DND-41 (cell line): ENCODE results near the gene GPR21.

Experiments
- ATAC-seq: fragments of 200-7000 bp; cut with Tn5 transposase; 3 replicates; pipeline ENCODE4 v1.9.1; 2021; ENCODE audit warnings: low read depth; ENCODE audit not compliant: insufficient read depth
- DNase-seq: peaks from one replicate; pipeline ENCODE4 v3.0.0-alpha.2; 2020
- H2AFZ ChIP-seq: 2 replicates; pipeline ENCODE4 v1.6.0; 2012; ENCODE audit warnings: low read depth, low read length
- H3K27ac ChIP-seq: 2 replicates; pipeline ENCODE4 v1.5.1; 2012; ENCODE audit warnings: low read length, inconsistent platforms
- H3K27me3 ChIP-seq: fragments of 200-600 bp; sonication (generic); 2 replicates; pipeline ENCODE4 v1.6.0; 2012; ENCODE audit warnings: low read length, mild to moderate bottlenecking, inconsistent platforms; ENCODE audit not compliant: insufficient read depth, poor library complexity
- H3K36me3 ChIP-seq: 2 replicates; pipeline ENCODE4 v1.5.1; 2012; ENCODE audit warnings: low read length, inconsistent platforms; ENCODE audit not compliant: insufficient read depth
- H3K4me1 ChIP-seq: 2 replicates; pipeline ENCODE4 v1.5.1; 2012; ENCODE audit warnings: mild to moderate bottlenecking, low read length; ENCODE audit not compliant: insufficient read depth
- H3K4me2 ChIP-seq: 2 replicates; pipeline ENCODE4 v1.6.0; 2012; ENCODE audit warnings: mild to moderate bottlenecking, moderate library complexity, low read length, inconsistent platforms; ENCODE audit not compliant: insufficient read depth
- H3K4me3 ChIP-seq, 2 experiments: fragments of 200-600 bp in 1 of 2; shearing (Covaris generic) in 1 of 2; 2 replicates each; pipeline ENCODE4 v1.5.1; 2012 to 2016; ENCODE audit warnings: inconsistent platforms in 2 of 2, low read length in 2 of 2, mild to moderate bottlenecking in 2 of 2, low read depth in 1 of 2, moderate library complexity in 1 of 2
- H3K79me2 ChIP-seq: 2 replicates; pipeline ENCODE4 v1.6.0; 2012; ENCODE audit warnings: low read length, inconsistent platforms; ENCODE audit not compliant: insufficient read depth
- H3K9ac ChIP-seq: 2 replicates; pipeline ENCODE4 v1.6.0; 2012; ENCODE audit warnings: low read depth, mild to moderate bottlenecking, inconsistent platforms, low read length, moderate library complexity
- H3K9me3 ChIP-seq: 2 replicates; pipeline ENCODE4 v1.5.1; 2012; ENCODE audit warnings: low read length, moderate library complexity, mild to moderate bottlenecking, inconsistent platforms; ENCODE audit not compliant: insufficient read depth, severe bottlenecking
- H4K20me1 ChIP-seq: 2 replicates; pipeline ENCODE4 v1.6.0; 2012; ENCODE audit warnings: low read length; ENCODE audit not compliant: insufficient read depth
- EZH2 ChIP-seq: IDR thresholded peaks from 3 replicates; pipeline ENCODE4 v1.6.1; 2012; ENCODE audit warnings: borderline replicate concordance, low read depth, mild to moderate bottlenecking, moderate library complexity, low read length, inconsistent platforms; ENCODE audit not compliant: severe bottlenecking
- TF ChIP-seq, protein P1 (sequence below): IDR thresholded peaks from 2 replicates; pipeline ENCODE4 v1.5.1; 2012; ENCODE audit warnings: borderline replicate concordance, low read length, moderate library complexity, mild to moderate bottlenecking; ENCODE audit not compliant: poor library complexity, severe bottlenecking; ENCODE audit errors: extremely low read depth

Gene GPR21

DNA sequence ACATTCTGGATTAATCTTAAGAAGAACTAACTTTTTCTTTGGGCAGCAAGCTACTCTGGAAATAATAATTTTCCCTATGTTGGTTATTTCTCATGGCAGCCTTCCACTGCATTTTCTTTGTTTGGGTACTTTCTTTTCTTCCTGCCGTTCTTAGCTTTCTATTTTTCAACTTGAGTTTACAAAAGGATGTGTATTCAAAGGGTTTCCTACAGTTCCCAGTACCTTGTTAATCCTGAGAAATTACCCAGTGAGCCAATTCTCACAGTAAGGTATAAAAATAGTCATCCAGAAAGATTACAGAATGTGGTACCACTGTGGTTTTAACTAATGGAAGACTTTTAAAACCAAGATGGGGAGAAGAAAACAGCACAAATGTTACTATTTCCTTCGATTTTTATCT is 20.2 kb downstream of the GPR21 start:
- TF ChIP-seq, protein P1, sequence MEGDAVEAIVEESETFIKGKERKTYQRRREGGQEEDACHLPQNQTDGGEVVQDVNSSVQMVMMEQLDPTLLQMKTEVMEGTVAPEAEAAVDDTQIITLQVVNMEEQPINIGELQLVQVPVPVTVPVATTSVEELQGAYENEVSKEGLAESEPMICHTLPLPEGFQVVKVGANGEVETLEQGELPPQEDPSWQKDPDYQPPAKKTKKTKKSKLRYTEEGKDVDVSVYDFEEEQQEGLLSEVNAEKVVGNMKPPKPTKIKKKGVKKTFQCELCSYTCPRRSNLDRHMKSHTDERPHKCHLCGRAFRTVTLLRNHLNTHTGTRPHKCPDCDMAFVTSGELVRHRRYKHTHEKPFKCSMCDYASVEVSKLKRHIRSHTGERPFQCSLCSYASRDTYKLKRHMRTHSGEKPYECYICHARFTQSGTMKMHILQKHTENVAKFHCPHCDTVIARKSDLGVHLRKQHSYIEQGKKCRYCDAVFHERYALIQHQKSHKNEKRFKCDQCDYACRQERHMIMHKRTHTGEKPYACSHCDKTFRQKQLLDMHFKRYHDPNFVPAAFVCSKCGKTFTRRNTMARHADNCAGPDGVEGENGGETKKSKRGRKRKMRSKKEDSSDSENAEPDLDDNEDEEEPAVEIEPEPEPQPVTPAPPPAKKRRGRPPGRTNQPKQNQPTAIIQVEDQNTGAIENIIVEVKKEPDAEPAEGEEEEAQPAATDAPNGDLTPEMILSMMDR = no peak
- no peak for TF ChIP-seq EZH2
- Histone ChIP-seq H4K20me1 (no peaks in the 10 kb centered on the region), H3K4me2 (no peak overlapping the region), H3K27me3 (no peaks in the 10 kb centered on the region), H2AFZ (no peak overlapping the region), H3K9me3 (no peaks in the 10 kb centered on the region), H3K79me2 (no peaks in the 10 kb centered on the region), H3K4me3 (no peak overlapping the region), H3K4me1 (no peaks in the 10 kb centered on the region), H3K27ac (no peak overlapping the region), H3K36me3 (peaks cover 11% of the 10 kb centered on the region; the same call in 1 of the 2 replicates), H3K9ac (no peak overlapping the region)
- ATAC-seq (no peak), DNase-seq (no peak)

DNA sequence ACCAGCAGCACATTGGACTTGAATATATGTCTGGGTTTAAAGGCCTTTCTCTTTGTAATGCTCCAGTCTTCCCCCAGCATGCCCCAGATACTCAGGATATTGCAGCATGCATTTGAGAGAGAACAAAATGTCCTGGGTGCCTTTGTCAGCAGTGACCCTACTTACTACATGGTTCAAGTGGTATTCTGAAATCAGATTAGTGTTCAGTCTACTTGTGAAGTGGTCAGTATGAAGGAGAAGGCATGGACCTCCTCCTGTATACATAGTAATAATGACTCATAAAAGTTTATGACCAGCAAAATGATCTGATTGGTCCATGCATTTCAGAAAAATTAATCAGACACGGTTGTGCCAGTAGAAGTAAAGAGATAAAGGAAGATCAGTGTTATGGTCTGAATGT is 25.4 kb downstream of the GPR21 start:
- TF ChIP-seq, protein P1 = no peak
- no peak for TF ChIP-seq EZH2
- no peaks in the 10 kb centered on the region for H4K20me1 ChIP-seq
- no peaks in the 10 kb centered on the region for H3K4me1 ChIP-seq
- H3K9ac ChIP-seq = no peak overlapping the region
- ATAC-seq (no peak), DNase-seq (no peak)
- H3K36me3 ChIP-seq = peaks cover 8% of the 10 kb centered on the region; the same call in 1 of the 2 replicates
- H3K79me2 ChIP-seq = no peaks in the 10 kb centered on the region
- no peak overlapping the region for H2AFZ ChIP-seq
- no peaks in the 10 kb centered on the region for H3K27me3 ChIP-seq
- no peaks in the 10 kb centered on the region for H3K9me3 ChIP-seq
- H3K27ac ChIP-seq = no peak overlapping the region
- H3K4me2 ChIP-seq = no peak overlapping the region
- H3K4me3 ChIP-seq = no peak overlapping the region

- Histone ChIP-seq H3K27me3 (no peaks in the 10 kb centered on the region), H3K4me1 (no peaks in the 10 kb centered on the region), H3K4me2 (no peak overlapping the region), H4K20me1 (no peaks in the 10 kb centered on the region), H3K4me3 (no peak overlapping the region), H3K79me2 (no peaks in the 10 kb centered on the region), H3K9me3 (no peaks in the 10 kb centered on the region), H3K27ac (no peak overlapping the region), H3K9ac (no peak overlapping the region), H3K36me3 (peaks cover 6% of the 10 kb centered on the region; the same call in 1 of the 2 replicates), H2AFZ (no peak overlapping the region)
- DNase-seq (no peak), ATAC-seq (no peak)
- TF ChIP-seq, protein P1 = no peak
- no peak for TF ChIP-seq EZH2
These were observed 26.2 kb downstream of the GPR21 start for GRCh38 chr9:123059472-123060220.
